ENCODE data around the gene MYO1C. TPM values are rescaled to one million over a fixed set of nuclear protein-coding genes. Genes with fewer than 3 reads are reported as not detected.

MYO1C gene
- total RNA-seq, 2 experiments from 2014 or later = 26.7 to 34.1 TPM

GRCh38 chr17:1474402-1475189 is 17.9 kb downstream of the MYO1C start:
- Mint-ChIP-seq H3K4me3 (no peak overlapping the region), H3K27me3 (no peaks in the 10 kb centered on the region), H3K4me1 (peaks cover 16% of the 10 kb centered on the region), H3K36me3 (ENCODE audit: low read depth) (peaks cover 3% of the 10 kb centered on the region), H3K9me3 (no peaks in the 10 kb centered on the region), H3K27ac (no peak overlapping the region)
- DNase-seq = no peak
- ChIA-PET CTCF (interaction anchor here (0.7 kb wide), 1 partner anchor 1058 kb away, joined by 3 read pairs; no protein-coding TSS in a partner anchor), POLR2A (no interaction called here)

- Mint-ChIP-seq H3K9me3 (peaks cover 2% of the 10 kb centered on the region), H3K27me3 (no peaks in the 10 kb centered on the region), H3K36me3 (ENCODE audit: low read depth) (peaks cover 10% of the 10 kb centered on the region), H3K4me1 (peaks cover 16% of the 10 kb centered on the region), H3K27ac (peak overlapping the region; percentile 14), H3K4me3 (no peak overlapping the region)
- DNase-seq = peak; percentile 44
- POLR2A ChIA-PET = no interaction called here
- CTCF ChIA-PET = interaction anchor here (0.7 kb wide), 1 partner anchor 1057 kb away, joined by 3 read pairs; no protein-coding TSS in a partner anchor
Observed at GRCh38 chr17:1473841-1474240, 18.6 kb downstream of the MYO1C start.

- peak; percentile 42 for DNase-seq
- Mint-ChIP-seq H3K9me3 (peaks cover 6% of the 10 kb centered on the region), H3K27me3 (no peaks in the 10 kb centered on the region), H3K4me1 (peaks cover 16% of the 10 kb centered on the region), H3K27ac (peak overlapping the region; percentile 14), H3K4me3 (no peak overlapping the region), H3K36me3 (ENCODE audit: low read depth) (peaks cover 17% of the 10 kb centered on the region)
- ChIA-PET CTCF (no interaction called here), POLR2A (no interaction called here)
Observed at GRCh38 chr17:1473170-1473569, 19.3 kb downstream of the MYO1C start.

GRCh38 chr17:1471911-1472821 is 20.3 kb downstream of the MYO1C start:
- no peak overlapping the region for H3K4me3 Mint-ChIP-seq
- no peak overlapping the region for H3K27ac Mint-ChIP-seq
- ChIA-PET POLR2A (no interaction called here), CTCF (no interaction called here)
- no peak for DNase-seq
- H3K27me3 Mint-ChIP-seq = no peaks in the 10 kb centered on the region
- H3K4me1 Mint-ChIP-seq = peaks cover 16% of the 10 kb centered on the region
- peaks cover 6% of the 10 kb centered on the region for H3K9me3 Mint-ChIP-seq
- H3K36me3 Mint-ChIP-seq (ENCODE audit: low read depth) = peaks cover 20% of the 10 kb centered on the region

- no peak overlapping the region for H3K4me3 Mint-ChIP-seq
- peaks cover 6% of the 10 kb centered on the region for H3K9me3 Mint-ChIP-seq
- H3K27me3 Mint-ChIP-seq = no peaks in the 10 kb centered on the region
- no peak overlapping the region for H3K27ac Mint-ChIP-seq
- CTCF ChIA-PET = no interaction called here
- H3K36me3 Mint-ChIP-seq (ENCODE audit: low read depth) = peaks cover 20% of the 10 kb centered on the region
- H3K4me1 Mint-ChIP-seq = peaks cover 16% of the 10 kb centered on the region
- POLR2A ChIA-PET = no interaction called here
- DNase-seq = no peak
Observed at GRCh38 chr17:1471490-1471889, 21.0 kb downstream of the MYO1C start.

- no peak for DNase-seq
- peaks cover 20% of the 10 kb centered on the region for H3K36me3 Mint-ChIP-seq (ENCODE audit: low read depth)
- ChIA-PET POLR2A (no interaction called here), CTCF (interaction anchor here (1.2 kb wide), 1 partner anchor 22 kb away, joined by 3 read pairs; no protein-coding TSS in a partner anchor)
- peaks cover 16% of the 10 kb centered on the region for H3K4me1 Mint-ChIP-seq
- H3K4me3 Mint-ChIP-seq = no peak overlapping the region
- peaks cover 6% of the 10 kb centered on the region for H3K9me3 Mint-ChIP-seq
- no peak overlapping the region for H3K27ac Mint-ChIP-seq
- H3K27me3 Mint-ChIP-seq = no peaks in the 10 kb centered on the region
Observed at GRCh38 chr17:1470755-1471462, 21.6 kb downstream of the MYO1C start.

- peaks cover 20% of the 10 kb centered on the region for H3K36me3 Mint-ChIP-seq (ENCODE audit: low read depth)
- ChIA-PET POLR2A (no interaction called here), CTCF (interaction anchor here (0.7 to 1.2 kb wide), 2 partner anchors 18 to 21 kb away, joined by 3 to 4 read pairs; no protein-coding TSS in a partner anchor)
- H3K27me3 Mint-ChIP-seq = no peaks in the 10 kb centered on the region
- H3K4me1 Mint-ChIP-seq = peaks cover 16% of the 10 kb centered on the region
- peaks cover 6% of the 10 kb centered on the region for H3K9me3 Mint-ChIP-seq
- DNase-seq = no peak
- H3K27ac Mint-ChIP-seq = no peak overlapping the region
- no peak overlapping the region for H3K4me3 Mint-ChIP-seq
Observed at GRCh38 chr17:1470071-1470754, 22.3 kb downstream of the MYO1C start.

GRCh38 chr17:1469231-1469852 is 23.1 kb downstream of the MYO1C start:
- H3K4me1 Mint-ChIP-seq = peaks cover 18% of the 10 kb centered on the region
- no peak overlapping the region for H3K27ac Mint-ChIP-seq
- ChIA-PET POLR2A (no interaction called here), CTCF (interaction anchor here (0.7 kb wide), 1 partner anchor 19 kb away, joined by 4 read pairs; no protein-coding TSS in a partner anchor)
- no peak overlapping the region for H3K4me3 Mint-ChIP-seq
- DNase-seq = no peak
- peaks cover 2% of the 10 kb centered on the region for H3K27me3 Mint-ChIP-seq
- H3K36me3 Mint-ChIP-seq (ENCODE audit: low read depth) = peaks cover 20% of the 10 kb centered on the region
- peaks cover 6% of the 10 kb centered on the region for H3K9me3 Mint-ChIP-seq

- no peak for DNase-seq
- Mint-ChIP-seq H3K27ac (no peak overlapping the region), H3K27me3 (peaks cover 6% of the 10 kb centered on the region), H3K9me3 (peaks cover 6% of the 10 kb centered on the region), H3K4me3 (no peak overlapping the region), H3K36me3 (ENCODE audit: low read depth) (peaks cover 20% of the 10 kb centered on the region), H3K4me1 (peaks cover 14% of the 10 kb centered on the region)
- ChIA-PET POLR2A (no interaction called here), CTCF (no interaction called here)
Observed at GRCh38 chr17:1467898-1468492, 24.5 kb downstream of the MYO1C start.

GRCh38 chr17:1467258-1467657 is 25.2 kb downstream of the MYO1C start:
- DNase-seq = no peak
- ChIA-PET POLR2A (no interaction called here), CTCF (interaction anchor here (1.4 kb wide), 1 partner anchor 102 kb away, joined by 3 read pairs; no protein-coding TSS in a partner anchor)
- H3K9me3 Mint-ChIP-seq = peaks cover 6% of the 10 kb centered on the region
- H3K4me1 Mint-ChIP-seq = peaks cover 16% of the 10 kb centered on the region
- no peak overlapping the region for H3K27ac Mint-ChIP-seq
- H3K4me3 Mint-ChIP-seq = no peak overlapping the region
- peaks cover 12% of the 10 kb centered on the region for H3K27me3 Mint-ChIP-seq
- peaks cover 23% of the 10 kb centered on the region for H3K36me3 Mint-ChIP-seq (ENCODE audit: low read depth)

- H3K27me3 Mint-ChIP-seq = peaks cover 30% of the 10 kb centered on the region
- H3K9me3 Mint-ChIP-seq = peaks cover 5% of the 10 kb centered on the region
- peaks cover 30% of the 10 kb centered on the region for H3K4me1 Mint-ChIP-seq
- no peak for DNase-seq
- no peak overlapping the region for H3K27ac Mint-ChIP-seq
- CTCF ChIA-PET = interaction anchor here (1.0 kb wide), 1 partner anchor 9 kb away, joined by 3 read pairs; no protein-coding TSS in a partner anchor
- POLR2A ChIA-PET = no interaction called here
- no peak overlapping the region for H3K4me3 Mint-ChIP-seq
- H3K36me3 Mint-ChIP-seq (ENCODE audit: low read depth) = peaks cover 18% of the 10 kb centered on the region
Observed at GRCh38 chr17:1464186-1464585, 28.3 kb downstream of the MYO1C start.

All from activated CD4-positive, alpha-beta T cell treated with anti-CD3 and anti-CD28 coated beads, Interleukin-2, amount 10 ng/mL, durations not matched to agents 7 days and 5 days (primary cell).